K562 (cell line): ENCODE data around the gene FUBP3. TPM values are rescaled to one million over a fixed set of nuclear protein-coding genes. Genes with fewer than 3 reads are reported as not detected.

Experiments used
- BRD9 ChIP-seq: fragments of 450-650 bp; IDR thresholded peaks from 2 replicates; pipeline ENCODE4 v1.6.1; 2018; ENCODE audit warnings: low read depth; ENCODE audit not compliant: partially characterized antibody
- CHD7 ChIP-seq: fragments of 200-600 bp; sonication (generic); IDR thresholded peaks from one replicate; pipeline ENCODE4 v1.6.1; 2012; ENCODE audit warnings: mild to moderate bottlenecking, low read depth, low read length, inconsistent platforms
- IRF9 ChIP-seq: fragments of 450-650 bp; IDR thresholded peaks from 2 replicates; pipeline ENCODE4 v1.6.1; 2016; ENCODE audit warnings: missing biosample characterization, missing genetic modification characterization
- KAT2B ChIP-seq: IDR thresholded peaks from one replicate; pipeline ENCODE4 v1.6.1; 2012; ENCODE audit warnings: low read depth, mild to moderate bottlenecking, control low read depth, inconsistent platforms, low read length, moderate library complexity
- NRF1 ChIP-seq, 2 experiments: fragments of 450-650 bp; IDR thresholded peaks in 1 of 2; conservative IDR thresholded peaks in 1 of 2; 2 replicates each; pipeline ENCODE4 v1.6.1; 2014; ENCODE audit warnings: mild to moderate bottlenecking in 2 of 2
- RBM17 ChIP-seq: fragments of 200-400 bp; formaldehyde crosslinking; IDR thresholded peaks from 2 replicates; pipeline ENCODE4 v1.6.1; 2017; ENCODE audit warnings: low read depth, mild to moderate bottlenecking, low read length, borderline replicate concordance
- SIN3B ChIP-seq: fragments of 450-650 bp; IDR thresholded peaks from 2 replicates; pipeline ENCODE4 v1.6.1; 2017; ENCODE audit warnings: low read depth, mild to moderate bottlenecking, moderate library complexity
- polyA plus RNA-seq, 8 experiments: library from polyadenylated mRNA; depleted of rRNA in 4 of 8; stranded (reverse) in 5 of 8; unstranded in 3 of 8; fragments of >200 nt; fragmentation: Nextera tagmentation in 2 of 8; fragmentation: Illumina TruSeq in 1 of 8; extraction: Ambion mirVana in 2 of 8; extraction: Trizol in 1 of 8; gene quantifications; 2 replicates each; pipeline versions ENCODE4 v1.2.1 to v1.2.3, GENCODE V29; 2011 to 2014; ENCODE audit warnings: inconsistent platforms in 1 of 8, missing spikeins in 1 of 8
- total RNA-seq, 7 experiments: library from RNA; depleted of rRNA in 6 of 7; stranded (reverse); fragments of >200 nt in 6 of 7; fragmentation: Illumina TruSeq in 2 of 7; extraction: Trizol in 2 of 7; gene quantifications; 2 replicates each; pipeline versions ENCODE4 v1.2.1 to v1.2.3, GENCODE V29; 2011 to 2021; ENCODE audit warnings: low replicate concordance in 1 of 7

The FUBP3 gene
- total and polyA plus RNA-seq, 9 of the 15 experiments (the other 6 are each of a cell fraction or from before 2014, with no cell fraction given): 3.0 to 64.0 (median 48.1) TPM

- TF ChIP-seq CHD7: no peak
- TF ChIP-seq KAT2B: no peak
- TF ChIP-seq RBM17: no peak
- TF ChIP-seq SIN3B: no peak
- no peak for TF ChIP-seq NRF1 (conservative IDR thresholded peaks at IDR 0.05 in 1 of 2, IDR thresholded peaks at IDR 0.05 in 1 of 2)
- TF ChIP-seq IRF9: no peak
- no peak for TF ChIP-seq BRD9
- TF ChIP-seq, all 486 proteins: peak for 0
Measured at GRCh38 chr9:130663977-130664250, 84.5 kb downstream of the FUBP3 start (continued).
